A204.1 (cell line): Measurements from ENCODE around the gene TSR2.
"Not testable (repeated sequence)": the region's sequence is repeated elsewhere in the genome, so short reads cannot be mapped to it uniquely, and the experiment has no call there.

ENCODE experiments used
- FAIRE-seq: peaks from 2 replicates; lab custom pipeline; 2012; peaks lifted over from hg19 to GRCh38; lab: Jason Lieb, UNC

The TSR2 gene

DNA sequence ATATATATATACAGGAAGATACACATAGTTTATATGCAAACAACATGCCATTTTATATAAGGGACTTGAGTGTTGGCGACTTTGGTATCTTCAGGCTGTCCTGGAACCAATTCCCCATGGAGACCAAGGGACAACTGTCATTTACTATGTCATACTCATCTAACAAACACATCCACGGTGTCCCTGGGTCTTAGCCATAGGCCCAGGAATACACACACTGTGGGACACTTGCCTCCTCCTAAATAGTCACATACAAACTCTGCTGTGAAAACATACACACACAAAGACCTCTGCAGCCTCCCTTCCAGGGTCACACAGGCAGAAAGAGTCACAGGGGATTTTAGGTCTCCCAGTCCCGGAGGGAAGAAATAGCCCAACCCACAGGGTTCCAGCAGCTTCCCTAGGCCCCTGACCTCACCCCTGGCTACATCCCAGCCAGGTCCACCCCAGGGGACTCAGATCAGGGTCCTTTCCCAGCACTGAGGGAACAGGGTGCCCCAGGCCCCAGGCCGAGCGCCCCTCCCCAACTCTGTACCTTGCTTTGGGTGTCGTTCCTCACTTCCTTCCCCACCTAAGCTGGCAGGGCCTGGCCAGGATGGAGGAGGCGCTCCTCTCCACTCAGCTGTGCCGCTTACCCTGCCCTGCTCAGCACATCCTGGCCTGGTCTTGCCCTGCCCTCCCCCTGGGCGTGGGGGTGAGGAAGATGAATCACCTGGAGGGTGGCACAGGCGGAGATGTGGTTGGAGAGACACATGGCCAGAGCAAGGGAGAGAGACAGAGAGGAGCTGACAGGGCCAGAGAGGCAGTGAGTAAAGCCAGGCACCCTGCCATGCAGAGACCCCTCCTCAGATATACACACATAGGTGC lies 34.0 kb downstream of the TSR2 start:
- no peak for FAIRE-seq

DNA sequence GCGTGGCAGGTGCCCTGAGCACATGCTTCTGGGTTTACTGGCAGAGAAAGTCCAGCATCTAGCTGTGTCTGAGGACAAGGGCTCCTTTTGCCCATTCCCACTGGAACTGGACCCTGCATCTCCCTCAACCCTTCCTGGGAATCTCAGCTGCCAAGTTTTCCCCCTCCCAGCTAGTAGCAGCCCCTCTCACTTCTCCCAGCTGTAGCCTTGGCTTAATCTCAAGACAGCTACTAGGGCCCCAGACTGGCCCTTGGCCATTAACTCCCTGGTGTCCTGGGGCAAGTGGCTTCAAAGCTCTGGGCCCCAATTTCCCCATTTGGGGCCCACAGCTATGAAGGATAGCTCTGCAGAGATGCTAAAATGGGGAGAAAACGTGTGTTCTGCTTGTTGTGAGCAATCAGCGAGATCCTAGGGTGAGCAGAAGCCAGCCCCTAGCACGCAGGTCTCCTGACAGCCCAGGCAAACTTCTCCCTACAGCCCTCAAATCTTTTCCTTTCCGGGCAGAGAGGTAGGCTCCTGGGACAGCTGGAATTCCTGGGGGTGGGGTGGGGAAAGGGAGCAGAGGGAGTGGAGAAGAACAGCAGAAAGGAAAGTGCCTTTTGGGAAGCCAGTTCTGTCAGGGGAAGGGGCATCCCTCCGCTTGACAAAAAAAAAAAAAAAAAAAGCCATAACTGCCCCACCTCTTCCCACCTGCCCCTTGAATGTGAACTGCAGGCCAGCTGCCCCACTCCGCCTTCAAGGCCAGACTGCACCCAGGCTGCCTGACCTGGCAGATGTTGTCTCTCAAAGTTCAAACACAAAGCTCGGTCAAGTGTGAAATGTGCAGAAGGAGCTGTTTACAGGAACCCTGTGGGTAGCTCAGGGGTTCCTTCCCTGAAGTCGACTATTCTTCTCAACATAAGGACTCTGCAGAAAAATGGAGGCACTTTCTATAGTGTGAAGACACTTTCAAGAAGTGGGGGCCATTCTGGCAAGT lies 39.2 kb downstream of the TSR2 start:
- no peak for FAIRE-seq

DNA sequence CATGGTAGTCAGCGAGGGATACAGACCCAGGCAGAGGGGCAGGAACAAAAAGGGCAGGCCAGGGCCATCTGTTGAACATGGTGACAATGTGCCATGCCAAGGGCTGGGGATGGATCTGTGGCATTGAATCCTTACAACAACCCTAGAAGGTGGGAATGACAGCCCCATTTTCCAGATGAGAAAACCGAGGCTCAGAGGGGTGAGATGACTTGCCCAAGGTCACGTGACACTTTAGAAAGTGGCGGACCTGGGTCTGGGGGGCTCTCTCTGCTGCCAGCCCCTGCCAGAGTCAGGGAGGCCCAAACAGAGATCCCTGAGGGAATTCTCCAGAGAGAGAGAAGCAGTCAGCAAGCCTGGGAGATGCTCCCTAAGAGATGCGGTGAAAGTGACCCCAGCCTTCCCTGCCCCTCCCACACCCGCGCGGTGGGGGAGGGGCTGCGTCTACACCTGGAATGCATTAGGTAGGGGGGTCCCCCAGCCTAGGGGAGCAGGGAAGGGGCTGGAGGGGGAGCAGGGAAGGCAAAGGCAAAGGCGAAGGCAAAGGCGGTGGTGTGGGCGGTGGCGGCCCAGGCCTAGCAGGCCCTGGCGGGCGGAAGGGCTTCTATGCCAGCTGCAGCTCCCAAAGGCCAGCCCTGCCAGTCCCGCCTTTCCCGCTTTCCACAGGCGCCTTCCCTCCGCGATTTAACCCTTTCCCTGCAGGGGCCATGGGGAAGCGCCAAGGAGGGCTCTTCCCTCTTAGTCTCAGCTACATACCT lies 42.8 kb downstream of the TSR2 start:
- no peak for FAIRE-seq

DNA sequence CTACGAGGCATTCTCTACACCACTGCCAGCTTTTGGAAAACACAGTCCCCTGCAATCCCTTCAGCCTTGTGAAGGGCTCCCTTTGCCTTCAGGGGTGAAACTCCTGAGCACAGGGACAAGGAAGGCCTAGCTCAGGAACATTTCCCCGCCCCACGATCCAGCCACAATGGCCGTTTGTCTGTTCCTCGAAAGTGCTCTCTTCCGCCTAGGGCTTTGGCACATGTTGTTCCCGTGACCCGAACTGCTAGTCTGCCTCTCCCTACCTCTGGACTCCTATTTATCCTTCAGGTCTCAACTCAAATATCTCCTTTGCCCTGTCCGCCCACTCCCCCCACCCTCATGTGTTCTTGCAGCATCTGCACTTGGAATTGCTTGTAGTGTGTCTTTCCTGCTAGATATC lies 43.7 kb downstream of the TSR2 start:
- no peak for FAIRE-seq

DNA sequence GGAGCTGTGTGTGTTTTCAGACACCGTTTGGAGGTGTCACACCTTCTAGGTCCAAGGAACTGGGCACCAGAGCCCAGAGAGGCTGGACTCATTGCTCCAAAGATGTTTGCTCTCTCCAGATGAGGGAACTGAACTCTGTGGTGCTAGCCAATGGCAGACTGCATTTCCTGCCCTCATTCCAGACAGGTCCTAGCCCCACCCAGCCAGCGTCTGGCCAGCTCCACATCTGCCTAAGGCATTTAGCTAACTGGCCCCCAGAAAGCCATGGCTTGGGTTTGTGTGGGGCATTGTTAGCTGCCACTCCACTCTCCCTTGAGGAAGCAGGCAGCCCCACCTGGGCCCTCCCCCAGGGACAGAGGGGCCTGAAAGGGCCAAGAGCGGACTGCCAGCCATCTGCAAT lies 44.5 kb downstream of the TSR2 start:
- no peak for FAIRE-seq

DNA sequence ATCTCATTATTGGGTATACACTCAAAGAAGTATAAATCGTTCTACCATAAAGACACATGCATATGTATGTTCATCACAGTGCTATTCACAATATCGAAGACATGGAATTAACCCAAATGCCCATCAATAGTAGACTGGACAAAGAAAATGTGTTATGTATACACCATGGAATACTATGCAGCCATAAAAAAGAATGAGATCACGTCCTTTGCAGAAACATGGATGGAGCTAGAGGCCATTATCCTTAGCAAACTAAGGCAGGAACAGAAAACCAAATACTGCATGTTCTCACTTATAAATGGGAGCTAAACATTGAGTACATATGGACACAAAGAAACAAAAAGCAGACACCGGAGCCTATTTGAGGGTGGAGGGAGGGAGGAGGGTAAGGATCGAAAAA lies 49.6 kb downstream of the TSR2 start:
- FAIRE-seq = not testable (repeated sequence)

DNA sequence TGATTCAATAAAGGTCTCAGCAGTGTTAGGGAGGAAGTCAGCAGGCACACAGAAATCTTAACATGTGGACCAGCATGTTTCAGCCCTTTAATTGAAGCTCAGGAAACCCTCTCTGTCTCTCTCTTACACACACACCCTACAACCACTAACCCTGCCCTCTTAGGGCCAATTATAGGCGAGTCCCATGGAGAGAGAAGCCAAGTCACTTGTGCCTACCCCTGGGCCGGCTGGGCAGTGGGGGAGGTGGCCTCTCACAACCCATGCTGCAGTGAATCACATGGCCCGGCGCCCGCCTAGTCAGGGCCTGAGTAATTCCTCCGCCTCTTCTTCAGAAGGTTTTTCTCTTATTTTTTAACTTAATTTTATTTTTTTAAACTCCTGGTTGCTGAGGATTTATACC lies 52.1 kb downstream of the TSR2 start:
- no peak for FAIRE-seq

DNA sequence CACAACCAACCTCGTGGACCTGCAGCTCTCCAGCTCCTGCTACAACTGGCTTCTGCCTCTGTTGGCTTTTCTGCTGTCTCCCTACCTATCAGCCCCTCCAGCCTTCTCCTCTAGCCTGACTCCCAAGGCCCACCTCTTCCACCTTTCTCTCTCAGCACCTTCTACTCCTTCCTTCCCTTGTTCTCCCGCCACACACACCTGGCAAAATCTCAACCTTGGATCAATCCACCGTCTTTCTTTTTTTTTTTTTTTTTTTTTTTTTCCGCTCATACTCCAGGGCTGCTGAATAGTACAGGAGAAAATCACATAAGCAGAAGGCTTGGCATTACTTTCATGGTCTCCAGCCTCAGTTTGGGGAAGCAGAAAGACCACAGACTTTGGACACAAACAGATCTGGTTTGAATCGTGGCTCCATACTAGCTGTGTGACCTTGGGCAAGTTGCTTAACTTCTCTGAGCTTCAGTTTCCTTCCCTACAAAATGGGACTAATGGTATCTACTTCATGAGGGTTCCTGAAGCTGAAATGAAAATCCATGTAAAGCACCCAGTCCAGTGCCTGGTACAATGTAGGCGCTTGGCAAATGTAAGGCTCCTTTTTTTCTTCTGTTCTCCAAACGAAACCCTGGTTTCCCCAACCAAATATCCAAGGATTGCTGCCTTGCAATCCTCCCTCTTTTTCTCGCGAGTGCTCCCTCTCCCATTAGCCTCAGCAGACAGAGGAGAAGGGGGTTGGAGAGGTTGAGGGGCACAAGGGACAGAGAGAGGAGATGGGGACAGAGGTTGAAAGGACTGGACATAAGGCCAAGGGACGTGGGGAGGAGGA lies 54.2 kb downstream of the TSR2 start:
- no peak for FAIRE-seq
